CD14-positive monocyte (primary cell): ENCODE measurements around the gene TMEM128. TPM values are rescaled to one million over a fixed set of nuclear protein-coding genes. Genes with fewer than 3 reads are reported as not detected.

Experiments used
- DNase-seq, 3 donors: peaks; one replicate each; pipeline ENCODE4 v3.0.0-alpha.2; 2011 to 2022
- H2AFZ ChIP-seq: 2 replicates; pipeline ENCODE4 v1.6.0; 2012; ENCODE audit warnings: mild to moderate bottlenecking, low read depth, low read length, inconsistent platforms; ENCODE audit not compliant: insufficient read depth, poor library complexity, severe bottlenecking
- H3K27ac ChIP-seq, 2 donors: 1 replicate in 1 of 2; 2 replicates in 1 of 2; pipeline ENCODE4 v1.5.1; 2012 to 2013; ENCODE audit warnings: low read length in 2 of 2, control low read depth in 1 of 2, inconsistent platforms in 1 of 2, low read depth in 1 of 2, mild to moderate bottlenecking in 1 of 2
- H3K27me3 ChIP-seq, 2 donors: one replicate each; pipeline versions ENCODE4 v1.6.0 to v1.6.1; 2011 to 2013; ENCODE audit warnings: low read length in 2 of 2; ENCODE audit not compliant: control insufficient read depth in 2 of 2, insufficient read depth in 2 of 2
- H3K36me3 ChIP-seq, 2 donors: replicated peaks in 1 of 2; 1 replicate in 1 of 2; 2 replicates in 1 of 2; pipeline versions ENCODE4 v1.5.1 to v1.6.1; 2012 to 2013; ENCODE audit warnings: low read length in 2 of 2, control low read depth in 1 of 2, inconsistent platforms in 1 of 2, mild to moderate bottlenecking in 1 of 2; ENCODE audit not compliant: insufficient read depth in 2 of 2, control insufficient read depth in 1 of 2
- H3K4me1 ChIP-seq, 2 donors: 1 replicate in 1 of 2; 2 replicates in 1 of 2; pipeline versions ENCODE4 v1.5.1 to v1.6.1; 2012 to 2013; ENCODE audit warnings: low read length in 2 of 2, control low read depth in 1 of 2, inconsistent platforms in 1 of 2, mild to moderate bottlenecking in 1 of 2, moderate library complexity in 1 of 2; ENCODE audit not compliant: insufficient read depth in 2 of 2, control insufficient read depth in 1 of 2
- H3K4me2 ChIP-seq: replicated peaks from 2 replicates; pipeline ENCODE3; 2012; ENCODE audit warnings: low read length, moderate library complexity, mild to moderate bottlenecking; ENCODE audit not compliant: poor library complexity, severe bottlenecking; ENCODE audit errors: extremely low read depth
- H3K4me3 ChIP-seq, 3 experiments: fragments of 200-600 bp in 1 of 3; sonication (generic) in 1 of 3; replicated peaks in 1 of 3; 1 replicate in 2 of 3; 2 replicates in 1 of 3; pipeline ENCODE4 v1.5.1; 2011 to 2013; ENCODE audit warnings: low read length in 3 of 3, mild to moderate bottlenecking in 3 of 3, control low read depth in 2 of 3, low read depth in 2 of 3, inconsistent platforms in 1 of 3, moderate library complexity in 1 of 3
- H3K79me2 ChIP-seq: 2 replicates; pipeline ENCODE4 v1.6.0; 2012; ENCODE audit warnings: mild to moderate bottlenecking, control low read depth, inconsistent platforms, low read length, moderate library complexity; ENCODE audit not compliant: insufficient read depth
- H3K9ac ChIP-seq: 2 replicates; pipeline ENCODE4 v1.6.0; 2017; ENCODE audit warnings: low read length, mild to moderate bottlenecking; ENCODE audit not compliant: insufficient read depth, poor library complexity, severe bottlenecking
- H3K9me3 ChIP-seq, 2 donors: replicated peaks in 1 of 2; 1 replicate in 1 of 2; 2 replicates in 1 of 2; pipeline versions ENCODE4 v1.5.1 to v1.6.1; 2012 to 2013; ENCODE audit warnings: low read length in 2 of 2, control low read depth in 1 of 2; ENCODE audit not compliant: control insufficient read depth in 1 of 2, insufficient read depth in 1 of 2
- H4K20me1 ChIP-seq: 2 replicates; pipeline ENCODE4 v1.6.0; 2012; ENCODE audit warnings: mild to moderate bottlenecking, low read length, control low read depth, moderate library complexity; ENCODE audit not compliant: insufficient read depth
- H3K27ac Mint-ChIP-seq, 7 donors: one replicate each; pipeline ENCODE4 v1.8.0; 2020; ENCODE audit warnings: mild to moderate bottlenecking in 7 of 7, mixed read lengths in 7 of 7, moderate library complexity in 6 of 7, inconsistent platforms in 2 of 7
- H3K27me3 Mint-ChIP-seq, 3 donors: one replicate each; pipeline ENCODE4 v1.8.0; 2021 to 2022; ENCODE audit warnings: low read depth in 3 of 3, mild to moderate bottlenecking in 3 of 3, mixed read lengths in 3 of 3, moderate library complexity in 3 of 3, inconsistent platforms in 1 of 3
- H3K36me3 Mint-ChIP-seq, 2 donors: one replicate each; pipeline ENCODE4 v1.8.0; 2020; ENCODE audit warnings: mixed read lengths in 2 of 2, inconsistent platforms in 1 of 2, mild to moderate bottlenecking in 1 of 2
- H3K4me1 Mint-ChIP-seq: one replicate; pipeline ENCODE4 v1.8.0; 2020; ENCODE audit warnings: mild to moderate bottlenecking, mixed read lengths
- H3K4me3 Mint-ChIP-seq, 2 donors: one replicate each; pipeline ENCODE4 v1.8.0; 2020; ENCODE audit warnings: mild to moderate bottlenecking in 2 of 2, mixed read lengths in 2 of 2, moderate library complexity in 1 of 2
- H3K9me3 Mint-ChIP-seq, 7 donors: one replicate each; pipeline ENCODE4 v1.8.0; 2020 to 2022; ENCODE audit warnings: mixed read lengths in 7 of 7, mild to moderate bottlenecking in 6 of 7, moderate library complexity in 6 of 7, inconsistent platforms in 2 of 7
- WGBS: methylation state at CpG from one replicate; pipeline ENCODE4 v1.1.5; 2013; ENCODE audit warnings: missing lambda C conversion rate; ENCODE audit not compliant: insufficient coverage; 5-methylcytosine and 5-hydroxymethylcytosine counted together
- intact Hi-C, 2 donors: fragments of 100-400 bp; cut with micrococcal nuclease; formaldehyde crosslinking; loops; one replicate each; pipeline versions ENCODE4 v1.15.0 to v1.15.1; 2023
- polyA plus RNA-seq, 3 donors: library from polyadenylated mRNA; depleted of rRNA in 1 of 3; unstranded in 2 of 3; stranded (reverse) in 1 of 3; fragments of 300-500 nt in 2 of 3; fragments of >200 nt in 1 of 3; fragmentation: Illumina TruSeq in 2 of 3; gene quantifications; 1 replicate in 2 of 3; 2 replicates in 1 of 3; pipeline ENCODE4 v1.2.3, GENCODE V29; 2012 to 2021
- TF ChIP-seq, protein P1 (sequence below): fragments of 200-600 bp; IDR thresholded peaks from one replicate; pipeline ENCODE4 v1.8.0; 2022; ENCODE audit warnings: antibody characterized with exemption, mild to moderate bottlenecking

Gene TMEM128
- polyA plus RNA-seq, 3 donors: 11.4 to 35.1 (median 29.7) TPM

GRCh38 chr4:4284827-4285618 lies 37.0 kb upstream of the TMEM128 start:
- no peak for DNase-seq
- H3K79me2 ChIP-seq: peaks cover 37% of the 10 kb centered on the region
- H3K36me3 Mint-ChIP-seq: peaks cover 54 to 57% of the 10 kb centered on the region in 2 donors

GRCh38 chr4:4281787-4282186 lies 33.8 kb upstream of the TMEM128 start:
- no peaks in the 10 kb centered on the region for H3K27me3 Mint-ChIP-seq
- H3K4me1 ChIP-seq: no peaks in the 10 kb centered on the region
- peaks cover 8% of the 10 kb centered on the region for H3K79me2 ChIP-seq
- peaks cover 3% of the 10 kb centered on the region for H3K4me1 Mint-ChIP-seq
- no peak overlapping the region for H3K4me3 Mint-ChIP-seq
- H3K4me3 ChIP-seq: no peak overlapping the region
- peaks cover 80 to 94% of the 10 kb centered on the region in 2 donors for H3K36me3 ChIP-seq
- no peaks in the 10 kb centered on the region for H4K20me1 ChIP-seq
- no peak overlapping the region for H3K9ac ChIP-seq
- TF ChIP-seq, protein P1, sequence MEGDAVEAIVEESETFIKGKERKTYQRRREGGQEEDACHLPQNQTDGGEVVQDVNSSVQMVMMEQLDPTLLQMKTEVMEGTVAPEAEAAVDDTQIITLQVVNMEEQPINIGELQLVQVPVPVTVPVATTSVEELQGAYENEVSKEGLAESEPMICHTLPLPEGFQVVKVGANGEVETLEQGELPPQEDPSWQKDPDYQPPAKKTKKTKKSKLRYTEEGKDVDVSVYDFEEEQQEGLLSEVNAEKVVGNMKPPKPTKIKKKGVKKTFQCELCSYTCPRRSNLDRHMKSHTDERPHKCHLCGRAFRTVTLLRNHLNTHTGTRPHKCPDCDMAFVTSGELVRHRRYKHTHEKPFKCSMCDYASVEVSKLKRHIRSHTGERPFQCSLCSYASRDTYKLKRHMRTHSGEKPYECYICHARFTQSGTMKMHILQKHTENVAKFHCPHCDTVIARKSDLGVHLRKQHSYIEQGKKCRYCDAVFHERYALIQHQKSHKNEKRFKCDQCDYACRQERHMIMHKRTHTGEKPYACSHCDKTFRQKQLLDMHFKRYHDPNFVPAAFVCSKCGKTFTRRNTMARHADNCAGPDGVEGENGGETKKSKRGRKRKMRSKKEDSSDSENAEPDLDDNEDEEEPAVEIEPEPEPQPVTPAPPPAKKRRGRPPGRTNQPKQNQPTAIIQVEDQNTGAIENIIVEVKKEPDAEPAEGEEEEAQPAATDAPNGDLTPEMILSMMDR: no peak
- peaks cover 75 to 87% of the 10 kb centered on the region in 2 donors for H3K36me3 Mint-ChIP-seq
- H3K9me3 Mint-ChIP-seq: no peaks in the 10 kb centered on the region
- H3K27me3 ChIP-seq: no peaks in the 10 kb centered on the region
- H3K9me3 ChIP-seq: no peaks in the 10 kb centered on the region
- DNase-seq: no peak
- no peak overlapping the region for H2AFZ ChIP-seq
- no peak overlapping the region for H3K4me2 ChIP-seq
- intact Hi-C loops: no loop called here
- 75% methylated on average over 4 of the region's 6 CpGs for WGBS
- peak overlapping the region in 1 of 7 donors; percentile 0 for H3K27ac Mint-ChIP-seq
- no peak overlapping the region for H3K27ac ChIP-seq

More at GRCh38 chr4:4284827-4285618, 37.0 kb upstream of the TMEM128 start:
- Histone ChIP-seq H3K4me1 (peaks cover 11 to 14% of the 10 kb centered on the region in 2 donors), H3K4me3 (no peak overlapping the region), H3K27ac (peak overlapping the region in 1 of 2 donors; percentile 33), H2AFZ (no peak overlapping the region), H3K9me3 (no peaks in the 10 kb centered on the region), H3K9ac (no peak overlapping the region), H3K36me3 (peaks cover 49 to 63% of the 10 kb centered on the region in 2 donors), H3K27me3 (no peaks in the 10 kb centered on the region), H3K4me2 (no peak overlapping the region), H4K20me1 (no peaks in the 10 kb centered on the region)
- TF ChIP-seq, protein P1: no peak
- intact Hi-C loops: no loop called here
- 93% methylated on average over 9 of the region's 11 CpGs for WGBS
- Mint-ChIP-seq H3K27ac (peak overlapping the region in 3 of 7 donors; percentile 30 to 72 (median 35)), H3K4me3 (no peak overlapping the region), H3K4me1 (peaks cover 14% of the 10 kb centered on the region), H3K27me3 (no peaks in the 10 kb centered on the region), H3K9me3 (no peaks in the 10 kb centered on the region)
